Lung (tissue), 12 donors: Measurements from ENCODE around the gene FOXJ2. TPM values are rescaled to one million over a fixed set of nuclear protein-coding genes. Genes with fewer than 3 reads are reported as not detected.
"Not testable (repeated sequence)": the region's sequence is repeated elsewhere in the genome, so short reads cannot be mapped to it uniquely, and the experiment has no call there.

Experiments
- ATAC-seq: fragments of 200-7000 bp; cut with Tn5 transposase; one replicate; pipeline ENCODE4 v1.9.1; 2020; ENCODE audit warnings: moderate number of reproducible peaks; ENCODE audit not compliant: insufficient read depth, low FRiP score
- DNase-seq, 3 donors: peaks; one replicate each; pipeline ENCODE4 v3.0.0-alpha.2; 2013 to 2017
- H3K27ac ChIP-seq, 2 donors: one replicate each; pipeline ENCODE4 v1.5.1; 2013; ENCODE audit warnings: mild to moderate bottlenecking in 2 of 2, moderate library complexity in 2 of 2, control low read depth in 1 of 2, inconsistent platforms in 1 of 2, low read depth in 1 of 2, low read length in 1 of 2
- H3K27me3 ChIP-seq, 3 donors: one replicate each; pipeline ENCODE4 v1.5.1; 2013; ENCODE audit warnings: low read length in 2 of 3; ENCODE audit not compliant: control insufficient read depth in 3 of 3, insufficient read depth in 3 of 3
- H3K36me3 ChIP-seq, 4 donors: one replicate each; pipeline ENCODE4 v1.5.1; 2013; ENCODE audit warnings: low read length in 4 of 4, mild to moderate bottlenecking in 1 of 4, moderate library complexity in 1 of 4; ENCODE audit not compliant: control insufficient read depth in 4 of 4, insufficient read depth in 4 of 4
- H3K4me1 ChIP-seq, 5 donors: one replicate each; pipeline ENCODE4 v1.5.1; 2013; ENCODE audit warnings: low read length in 5 of 5, mild to moderate bottlenecking in 2 of 5, moderate library complexity in 1 of 5; ENCODE audit not compliant: control insufficient read depth in 5 of 5, insufficient read depth in 5 of 5
- H3K4me3 ChIP-seq: one replicate; pipeline ENCODE4 v1.5.1; 2013; ENCODE audit warnings: mild to moderate bottlenecking, control low read depth, moderate library complexity
- H3K9ac ChIP-seq, 2 donors: one replicate each; pipeline ENCODE4 v1.5.1; 2013; ENCODE audit warnings: low read length in 2 of 2, control low read depth in 1 of 2; ENCODE audit not compliant: insufficient read depth in 1 of 2
- H3K9me3 ChIP-seq, 4 donors: one replicate each; pipeline ENCODE4 v1.5.1; 2013; ENCODE audit warnings: low read length in 3 of 4, mild to moderate bottlenecking in 1 of 4, moderate library complexity in 1 of 4; ENCODE audit not compliant: control insufficient read depth in 4 of 4, insufficient read depth in 3 of 4
- CTCF ChIP-seq: IDR thresholded peaks from 2 replicates; pipeline ENCODE4 v1.5.1; 2012; ENCODE audit warnings: mild to moderate bottlenecking; ENCODE audit errors: control extremely low read depth, extremely low read depth
- WGBS, 2 donors: extraction: QIAGEN DNeasy Blood & Tissue Kit; methylation state at CpG; one replicate each; pipeline ENCODE4 v1.1.7; 2013; 5-methylcytosine and 5-hydroxymethylcytosine counted together
- polyA plus RNA-seq, 2 donors: library from polyadenylated mRNA; stranded (reverse); fragments of 200-250 nt; gene quantifications; one replicate each; pipeline ENCODE4 v1.2.1, GENCODE V29; 2013
- total RNA-seq, 2 donors: library from RNA; depleted of rRNA in 1 of 2; stranded (reverse); fragments of >200 nt in 1 of 2; gene quantifications; one replicate each; pipeline ENCODE4 v1.2.1, GENCODE V29; 2014 to 2021
- donor health status: control.
- donor health status: control.
- donor health status: Bipolar disorder and iron deficiency.
- donor health status: healthy.
- donor health status: DM: yes; HTN: yes; CAD: no.

FOXJ2 gene
- total and polyA plus RNA-seq, 4 donors, result 8.3 to 16.7 (median 11.8) TPM

- peaks cover 0 to 16% (median 3%) of the 10 kb centered on the region in 5 donors for H3K4me1 ChIP-seq
- ATAC-seq (no peak), DNase-seq (no peak)
- H3K27ac ChIP-seq, result no peak overlapping the region
- H3K9me3 ChIP-seq, result no peaks in the 10 kb centered on the region
- no peak overlapping the region for H3K9ac ChIP-seq
- H3K4me3 ChIP-seq, result no peak overlapping the region
- 75 to 82% methylated on average over 2 of the region's 2 CpGs for WGBS, 2 donors
- no peak for TF ChIP-seq CTCF
- peaks cover 0 to 4% (median 3%) of the 10 kb centered on the region in 3 donors for H3K27me3 ChIP-seq
- H3K36me3 ChIP-seq, result peaks cover 0 to 3% (median 0%) of the 10 kb centered on the region in 4 donors
These were observed 46.4 kb downstream of the FOXJ2 start for GRCh38 chr12:8078916-8079315.

- ATAC-seq (no peak), DNase-seq (no peak)
- Histone ChIP-seq H3K27ac (no peak overlapping the region), H3K4me3 (no peak overlapping the region), H3K9ac (no peak overlapping the region), H3K36me3 (peaks cover 0 to 3% (median 0%) of the 10 kb centered on the region in 4 donors), H3K4me1 (peaks cover 0 to 19% (median 3%) of the 10 kb centered on the region in 5 donors), H3K9me3 (no peaks in the 10 kb centered on the region), H3K27me3 (peaks cover 0 to 4% (median 3%) of the 10 kb centered on the region in 3 donors)
- TF ChIP-seq CTCF, result no peak
These were observed 47.6 kb downstream of the FOXJ2 start for GRCh38 chr12:8080120-8080519.

GRCh38 chr12:8081251-8081920, 48.9 kb downstream of the FOXJ2 start:
- DNase-seq (peak in 1 of 3 donors; percentile 28), ATAC-seq (no peak)
- H3K4me3 ChIP-seq, result peak overlapping the region; percentile 99
- 2 to 3% methylated on average over 15 of the region's 15 CpGs for WGBS, 2 donors
- no peak for TF ChIP-seq CTCF
- H3K27me3 ChIP-seq, result peaks cover 0 to 4% (median 0%) of the 10 kb centered on the region in 3 donors
- no peaks in the 10 kb centered on the region for H3K9me3 ChIP-seq
- H3K4me1 ChIP-seq, result peaks cover 0 to 19% (median 4%) of the 10 kb centered on the region in 5 donors
- peaks cover 0 to 3% (median 1%) of the 10 kb centered on the region in 4 donors for H3K36me3 ChIP-seq
- peak overlapping the region; percentile 98 to 100 for H3K9ac ChIP-seq
- H3K27ac ChIP-seq, result peak overlapping the region; percentile 97 to 100

- H3K36me3 ChIP-seq, result peaks cover 0 to 3% (median 1%) of the 10 kb centered on the region in 4 donors
- no peak for TF ChIP-seq CTCF
- H3K27ac ChIP-seq, result peak overlapping the region; percentile 97 to 100
- ATAC-seq (no peak), DNase-seq (no peak)
- WGBS, 2 donors, result 5 to 7% methylated on average over 4 of the region's 4 CpGs
- H3K27me3 ChIP-seq, result no peaks in the 10 kb centered on the region
- H3K9ac ChIP-seq, result peak overlapping the region; percentile 98 to 100
- H3K4me1 ChIP-seq, result peaks cover 0 to 19% (median 4%) of the 10 kb centered on the region in 5 donors
- peak overlapping the region; percentile 99 for H3K4me3 ChIP-seq
- H3K9me3 ChIP-seq, result no peaks in the 10 kb centered on the region
These were observed 50.2 kb downstream of the FOXJ2 start for GRCh38 chr12:8082808-8083100.

GRCh38 chr12:8084351-8084750, 51.8 kb downstream of the FOXJ2 start:
- not testable (repeated sequence) for H3K9me3 ChIP-seq, H3K27ac ChIP-seq, H3K36me3 ChIP-seq, H3K27me3 ChIP-seq, H3K9ac ChIP-seq, DNase-seq, H3K4me3 ChIP-seq, ATAC-seq
- 66 to 81% methylated on average over 3 of the region's 3 CpGs for WGBS, 2 donors
- peaks cover 0 to 19% (median 5%) of the 10 kb centered on the region in 5 donors for H3K4me1 ChIP-seq
